NCI-H1417 treated with DMSO at 0.1 percent for 48 hours (cell line): ENCODE measurements around the gene RPS6KA4.
"Not testable (repeated sequence)": the region's sequence is repeated elsewhere in the genome, so short reads cannot be mapped to it uniquely, and the experiment has no call there.

Experiments
- DNase-seq: peaks from one replicate; lab custom pipeline; 2025; lab: John Stamatoyannopoulos, UW

RPS6KA4 gene

GRCh38 chr11:64388894-64389293 is 29.9 kb downstream of the RPS6KA4 start:
- no peak for DNase-seq

DNA sequence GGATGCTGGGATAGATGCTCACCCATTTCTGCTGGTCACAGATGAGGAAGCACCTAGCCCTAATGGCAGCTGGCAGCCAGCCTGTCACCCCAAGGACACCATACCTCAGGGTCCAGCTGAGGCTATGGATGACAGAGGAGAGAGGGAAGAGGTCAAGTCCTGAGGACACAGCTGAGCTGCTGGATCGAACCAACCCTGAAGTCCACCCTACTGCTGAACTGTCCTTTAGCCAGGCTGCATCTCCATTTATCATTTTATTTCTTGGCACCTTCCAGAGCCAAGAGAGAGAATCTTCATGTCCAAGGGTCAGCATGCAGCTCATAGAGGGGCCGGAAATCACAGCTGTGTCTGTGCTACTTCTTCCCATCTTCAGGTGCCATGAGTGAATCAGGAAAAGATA is 30.9 kb downstream of the RPS6KA4 start:
- DNase-seq, result no peak

DNA sequence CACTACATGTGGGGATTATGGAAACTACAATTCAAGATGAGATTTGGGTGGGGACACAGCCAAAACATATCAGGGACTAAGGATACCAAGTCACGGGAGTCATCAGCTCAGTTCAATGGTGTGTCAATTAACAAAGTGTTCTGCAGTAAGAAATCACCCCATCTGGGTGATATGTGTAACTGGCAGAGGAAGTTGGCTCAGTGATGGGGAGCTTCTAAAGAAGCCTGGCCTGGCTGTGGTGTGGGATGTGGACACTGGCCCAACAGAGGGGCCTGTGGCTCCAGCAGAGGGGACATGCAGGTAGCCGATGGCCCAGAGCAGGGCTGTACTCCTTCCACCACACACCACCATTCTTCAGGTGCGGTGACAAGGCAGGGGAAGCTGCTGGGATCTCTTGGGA is 31.6 kb downstream of the RPS6KA4 start:
- no peak for DNase-seq

- DNase-seq, result no peak
Measured at GRCh38 chr11:64391839-64392238, 32.9 kb downstream of the RPS6KA4 start.

GRCh38 chr11:64395545-64396078 is 36.6 kb downstream of the RPS6KA4 start:
- DNase-seq, result no peak

DNA sequence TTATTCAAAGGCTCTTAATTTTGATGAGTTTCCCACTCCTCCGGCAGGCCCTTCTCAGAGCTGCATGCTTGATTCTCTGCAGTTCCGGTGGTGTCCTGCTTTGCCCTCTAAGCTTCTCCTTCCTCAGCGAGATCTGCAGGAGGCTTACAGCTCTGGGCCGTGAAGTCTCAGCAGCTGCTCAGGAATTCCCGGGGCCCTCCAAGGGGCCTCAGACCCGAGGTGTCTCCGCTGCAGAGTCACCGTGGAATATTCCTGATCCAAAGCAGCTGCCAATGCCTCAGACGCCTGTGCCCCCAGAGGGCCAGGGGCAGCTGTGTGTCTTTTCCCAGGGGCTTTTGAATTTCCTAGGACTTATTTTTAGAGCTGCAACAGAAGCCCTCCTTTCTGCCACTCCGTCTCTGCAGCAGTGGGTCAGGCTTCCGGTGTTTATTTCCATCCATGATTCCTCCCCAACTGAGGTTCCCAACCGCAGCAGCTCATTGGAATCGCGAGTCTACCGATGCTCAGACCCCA is 37.2 kb downstream of the RPS6KA4 start:
- no peak for DNase-seq

GRCh38 chr11:64400102-64400501 is 41.1 kb downstream of the RPS6KA4 start:
- no peak for DNase-seq

- no peak for DNase-seq
Measured at GRCh38 chr11:64400667-64401066, 41.7 kb downstream of the RPS6KA4 start.

DNA sequence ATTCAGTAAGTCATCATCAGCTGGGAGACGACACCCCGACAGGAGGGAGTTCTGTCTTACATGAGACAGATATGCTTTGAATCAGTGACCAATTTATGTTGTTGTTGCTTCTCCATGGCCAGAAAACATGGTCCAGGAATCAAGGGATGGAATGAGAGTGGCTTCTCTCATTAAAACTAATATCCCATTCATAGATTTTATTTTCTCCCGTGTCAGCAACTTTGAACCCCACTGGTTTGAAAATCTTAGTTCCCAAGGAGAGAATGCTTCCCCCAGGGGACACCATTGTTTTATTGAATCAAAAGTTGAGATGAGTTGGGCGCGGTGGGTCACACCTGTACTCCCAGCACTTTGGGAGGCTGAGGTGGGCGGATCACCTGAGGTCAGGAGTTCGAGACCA is 42.8 kb downstream of the RPS6KA4 start:
- no peak for DNase-seq

- DNase-seq, result no peak
Measured at GRCh38 chr11:64403106-64403505, 44.1 kb downstream of the RPS6KA4 start.

DNA sequence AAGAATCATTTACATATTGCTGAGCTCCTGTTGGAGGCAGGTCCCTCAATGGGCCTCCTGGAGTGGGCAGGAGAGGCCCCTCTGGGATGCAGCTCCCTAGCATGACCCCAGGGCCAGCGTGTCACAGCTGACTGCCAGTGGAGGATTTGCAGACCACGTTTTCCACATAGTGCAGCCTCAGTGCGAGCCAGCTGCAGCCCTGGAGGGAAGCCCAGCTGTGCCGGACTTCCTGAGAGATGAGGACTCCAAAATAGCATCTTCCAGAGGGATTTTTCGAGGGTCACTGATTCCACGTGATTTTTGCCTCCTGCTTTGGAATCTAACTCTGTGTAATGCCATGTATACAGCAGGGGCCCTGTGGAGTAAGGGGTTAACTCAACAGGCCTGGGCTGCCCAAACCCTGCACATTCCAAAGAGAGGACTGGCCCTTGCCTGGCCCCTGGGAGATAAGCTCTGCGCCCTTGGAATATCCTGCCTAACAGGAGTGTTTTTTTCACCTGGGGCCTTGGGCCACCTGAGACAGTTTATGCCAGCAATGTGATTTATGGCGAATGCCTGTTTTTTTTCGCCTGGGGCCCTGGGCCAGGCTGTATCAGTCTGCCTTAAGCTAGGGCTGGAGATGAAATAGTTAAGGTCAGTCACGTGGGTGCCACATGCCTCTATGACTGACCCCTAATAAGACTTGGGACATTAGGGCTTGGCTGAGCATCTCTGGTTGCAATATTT is 47.4 kb downstream of the RPS6KA4 start:
- DNase-seq, result no peak

DNA sequence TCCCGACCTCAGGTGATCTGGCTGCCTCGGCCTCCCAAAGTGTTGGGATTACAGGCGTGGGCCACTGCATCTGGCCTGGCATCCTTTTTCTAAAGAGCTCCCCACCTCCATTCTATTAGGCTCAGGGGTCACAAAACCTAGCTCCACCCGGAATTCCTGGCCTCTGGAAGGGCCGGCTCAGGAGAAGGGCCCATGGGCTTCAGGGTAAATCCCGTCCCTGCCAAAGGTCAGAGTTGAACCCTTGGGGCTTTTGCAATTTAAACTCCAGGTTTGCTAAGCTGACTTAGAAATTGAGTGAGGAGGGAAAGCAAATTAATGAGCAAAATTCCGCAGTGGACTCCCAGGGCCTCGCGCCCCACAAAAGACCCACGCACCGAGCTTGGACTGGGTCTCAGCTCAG is 48.3 kb downstream of the RPS6KA4 start:
- no peak for DNase-seq

DNA sequence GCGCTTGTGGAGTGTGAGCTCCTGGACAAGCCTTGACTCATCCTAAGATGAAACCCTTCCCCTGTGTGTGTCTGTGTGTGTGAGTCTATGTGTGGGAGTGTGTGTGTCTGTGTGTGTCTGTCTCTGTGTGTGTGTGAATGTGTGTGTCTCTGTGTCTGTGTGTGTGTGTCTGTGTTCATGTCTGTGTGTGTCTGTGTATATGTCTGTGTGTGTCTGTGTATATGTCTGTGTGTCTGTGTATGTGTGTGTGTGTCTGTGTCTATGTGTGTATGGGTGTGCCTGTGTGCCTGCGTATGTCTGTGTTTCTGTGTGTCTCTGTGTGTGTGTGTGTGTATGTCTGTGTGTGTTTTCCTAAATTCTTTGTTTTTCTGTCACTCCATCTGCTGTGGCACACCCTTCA is 48.7 kb downstream of the RPS6KA4 start:
- no peak for DNase-seq

GRCh38 chr11:64409278-64409677 is 50.3 kb downstream of the RPS6KA4 start:
- DNase-seq, result no peak

DNA sequence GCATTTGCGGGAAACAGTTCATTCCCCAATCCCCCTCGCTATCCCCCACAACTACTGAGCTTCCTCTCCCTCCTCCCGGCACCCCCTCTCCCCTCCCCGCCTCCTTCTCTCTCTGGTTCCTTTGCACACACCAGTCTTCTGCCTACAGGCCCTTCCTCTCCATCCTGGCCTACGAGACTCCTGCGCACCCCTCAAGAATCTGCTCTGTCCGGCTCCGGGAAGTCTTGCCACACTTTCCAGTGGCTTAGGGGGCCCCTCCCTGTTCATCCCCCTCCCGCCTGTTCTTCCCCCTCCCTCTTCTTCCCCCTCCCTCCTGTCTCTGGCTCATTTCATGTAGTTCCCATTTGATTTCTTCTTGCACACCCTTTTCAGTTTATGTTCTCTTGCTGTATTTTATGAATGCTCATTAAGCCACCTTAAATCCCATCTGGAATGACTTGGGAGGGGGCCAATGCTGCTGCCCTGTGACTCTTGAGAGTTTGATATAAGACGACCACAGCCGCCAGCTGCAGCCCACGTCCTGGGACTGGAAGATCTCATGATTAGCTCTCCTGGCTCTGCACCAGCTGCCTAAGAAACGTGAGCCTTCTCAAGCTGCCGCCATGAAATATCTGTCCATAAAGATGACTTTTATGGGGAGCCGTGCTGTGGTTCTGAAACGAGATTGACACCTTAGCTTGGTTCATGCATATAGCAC is 50.9 kb downstream of the RPS6KA4 start:
- DNase-seq, result no peak

GRCh38 chr11:64410404-64410734 is 51.4 kb downstream of the RPS6KA4 start:
- no peak for DNase-seq

GRCh38 chr11:64413417-64413816 is 54.5 kb downstream of the RPS6KA4 start:
- DNase-seq, result no peak

DNA sequence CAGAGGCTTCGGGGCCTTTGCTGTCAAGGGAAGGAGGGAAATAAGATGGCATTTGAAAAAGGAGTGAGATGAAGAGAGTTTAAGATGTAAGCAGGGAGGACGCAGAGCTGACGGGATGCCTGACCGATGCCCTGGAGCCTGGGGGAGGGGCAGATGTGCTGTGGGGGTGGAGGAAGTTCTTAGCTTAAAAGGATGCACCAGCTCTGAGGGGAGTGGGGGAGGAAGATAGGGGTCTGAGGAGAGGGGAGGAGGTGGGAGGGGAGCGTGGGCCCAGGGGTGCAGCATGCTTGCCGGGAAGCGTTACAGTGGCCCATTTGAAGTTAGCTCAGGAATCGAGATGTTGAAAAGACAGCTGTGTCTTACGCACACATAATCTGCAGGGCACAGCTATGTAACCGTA is 56.3 kb downstream of the RPS6KA4 start:
- DNase-seq, result no peak

- DNase-seq, result no peak
Measured at GRCh38 chr11:64415996-64416728, 57.2 kb downstream of the RPS6KA4 start.

GRCh38 chr11:64418233-64418632 is 59.3 kb downstream of the RPS6KA4 start:
- DNase-seq, result not testable (repeated sequence)

DNA sequence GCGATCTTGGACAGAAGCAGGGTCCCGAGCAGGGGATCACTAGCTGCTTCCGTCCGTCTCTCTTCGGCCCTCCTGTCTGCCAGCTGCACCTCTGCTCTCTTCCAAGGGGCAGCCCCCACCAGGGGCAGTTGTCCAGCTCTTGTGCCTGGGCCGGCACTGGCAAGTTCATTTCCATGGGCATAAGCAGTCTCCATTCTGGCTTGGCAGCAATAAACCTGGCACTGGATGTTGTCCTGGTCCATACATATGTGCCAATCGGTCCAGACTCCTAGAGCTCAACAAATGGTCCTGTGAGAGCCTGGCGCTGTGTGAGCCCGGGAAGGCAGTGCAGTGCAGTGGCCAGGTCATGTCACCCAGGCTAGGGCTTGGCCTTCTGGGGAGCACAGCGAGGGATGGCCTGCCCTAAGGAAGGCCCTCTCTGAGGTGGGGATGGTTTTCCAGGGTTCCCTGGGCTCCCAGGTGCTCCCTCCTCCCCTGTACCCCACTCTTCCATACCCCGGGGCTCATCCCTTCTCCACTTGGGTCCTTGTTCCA is 60.4 kb downstream of the RPS6KA4 start:
- DNase-seq, result no peak

- DNase-seq, result no peak
Measured at GRCh38 chr11:64419818-64420485, 61.0 kb downstream of the RPS6KA4 start.
